ENCODE measurements around the gene LYRM4.
A peak's percentile ranks its signal among the peaks of the same experiment; 100 is the strongest.

Gene LYRM4

DNA sequence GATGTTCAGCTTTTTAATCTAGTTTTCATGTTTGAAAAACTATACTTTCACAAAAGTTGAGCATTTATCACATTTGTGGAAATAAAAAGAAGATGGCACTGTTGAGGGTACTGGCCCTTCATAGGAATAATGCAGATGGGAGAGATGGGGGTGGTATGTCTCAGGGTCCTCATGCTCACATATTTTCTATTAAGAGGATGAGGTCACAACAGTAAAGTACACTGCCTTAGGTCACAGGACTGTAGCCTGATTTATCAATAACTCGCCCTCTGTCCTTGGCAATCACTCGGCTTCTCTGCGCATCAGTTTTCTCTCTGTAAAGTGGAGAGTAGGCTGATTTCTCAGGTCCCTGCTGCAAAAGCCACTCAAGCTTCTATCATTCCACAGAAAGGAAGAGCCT lies 119.7 kb downstream of the LYRM4 start:
- no peak for TF ChIP-seq ZFX (IDR thresholded peaks at IDR 0.05; ENCODE audit: borderline replicate concordance)
- no peak overlapping the region for H3K27ac ChIP-seq

DNA sequence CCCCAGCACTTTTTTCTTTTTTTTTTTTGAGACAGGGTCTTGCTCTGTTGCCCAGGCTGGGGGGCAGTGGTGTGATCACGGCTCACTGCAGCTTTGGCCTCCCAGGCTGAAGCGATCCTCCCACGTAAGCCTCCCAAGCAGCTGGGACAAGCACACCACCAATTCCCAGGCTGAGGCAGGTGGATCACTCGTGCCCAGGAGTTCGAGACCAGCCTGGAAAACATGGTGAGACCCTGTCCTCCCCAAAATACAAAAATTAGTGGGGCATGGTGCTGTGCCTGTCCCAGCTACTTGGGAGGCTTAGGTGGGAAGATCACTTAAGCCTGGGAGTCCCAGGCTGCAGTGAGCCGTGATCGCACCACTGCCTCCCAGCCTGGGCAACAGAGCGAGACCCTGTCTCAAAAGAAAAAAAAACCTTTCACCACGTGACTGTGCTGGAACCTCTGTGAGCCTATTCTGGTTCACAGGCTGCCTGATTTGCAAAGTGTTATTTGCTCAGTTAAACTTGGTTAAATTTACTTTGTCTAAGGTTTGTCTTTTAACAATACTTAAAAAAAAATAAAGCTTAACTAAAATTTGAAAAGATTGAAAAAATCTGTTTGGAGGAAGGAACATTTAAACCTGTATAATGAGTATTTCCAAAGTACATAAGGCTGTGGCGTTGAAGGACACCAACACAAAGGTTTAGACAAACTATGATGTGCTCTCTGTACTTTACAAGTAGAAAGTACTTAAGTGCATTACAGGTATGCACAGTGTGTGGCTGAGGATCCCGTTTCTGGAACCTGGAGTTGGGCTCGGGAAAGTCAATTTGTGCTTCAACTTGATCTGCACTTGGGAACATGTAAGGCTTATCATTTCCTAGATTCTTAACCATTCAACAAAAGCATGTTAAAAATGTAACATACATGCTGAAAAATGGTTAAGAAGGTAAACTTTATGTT lies 120.7 kb downstream of the LYRM4 start:
- no peak overlapping the region for H3K27ac ChIP-seq
- TF ChIP-seq, protein P1, sequence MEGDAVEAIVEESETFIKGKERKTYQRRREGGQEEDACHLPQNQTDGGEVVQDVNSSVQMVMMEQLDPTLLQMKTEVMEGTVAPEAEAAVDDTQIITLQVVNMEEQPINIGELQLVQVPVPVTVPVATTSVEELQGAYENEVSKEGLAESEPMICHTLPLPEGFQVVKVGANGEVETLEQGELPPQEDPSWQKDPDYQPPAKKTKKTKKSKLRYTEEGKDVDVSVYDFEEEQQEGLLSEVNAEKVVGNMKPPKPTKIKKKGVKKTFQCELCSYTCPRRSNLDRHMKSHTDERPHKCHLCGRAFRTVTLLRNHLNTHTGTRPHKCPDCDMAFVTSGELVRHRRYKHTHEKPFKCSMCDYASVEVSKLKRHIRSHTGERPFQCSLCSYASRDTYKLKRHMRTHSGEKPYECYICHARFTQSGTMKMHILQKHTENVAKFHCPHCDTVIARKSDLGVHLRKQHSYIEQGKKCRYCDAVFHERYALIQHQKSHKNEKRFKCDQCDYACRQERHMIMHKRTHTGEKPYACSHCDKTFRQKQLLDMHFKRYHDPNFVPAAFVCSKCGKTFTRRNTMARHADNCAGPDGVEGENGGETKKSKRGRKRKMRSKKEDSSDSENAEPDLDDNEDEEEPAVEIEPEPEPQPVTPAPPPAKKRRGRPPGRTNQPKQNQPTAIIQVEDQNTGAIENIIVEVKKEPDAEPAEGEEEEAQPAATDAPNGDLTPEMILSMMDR (IDR thresholded peaks at IDR 0.05): no peak
- no peak for TF ChIP-seq ZFX (IDR thresholded peaks at IDR 0.05; ENCODE audit: borderline replicate concordance)

DNA sequence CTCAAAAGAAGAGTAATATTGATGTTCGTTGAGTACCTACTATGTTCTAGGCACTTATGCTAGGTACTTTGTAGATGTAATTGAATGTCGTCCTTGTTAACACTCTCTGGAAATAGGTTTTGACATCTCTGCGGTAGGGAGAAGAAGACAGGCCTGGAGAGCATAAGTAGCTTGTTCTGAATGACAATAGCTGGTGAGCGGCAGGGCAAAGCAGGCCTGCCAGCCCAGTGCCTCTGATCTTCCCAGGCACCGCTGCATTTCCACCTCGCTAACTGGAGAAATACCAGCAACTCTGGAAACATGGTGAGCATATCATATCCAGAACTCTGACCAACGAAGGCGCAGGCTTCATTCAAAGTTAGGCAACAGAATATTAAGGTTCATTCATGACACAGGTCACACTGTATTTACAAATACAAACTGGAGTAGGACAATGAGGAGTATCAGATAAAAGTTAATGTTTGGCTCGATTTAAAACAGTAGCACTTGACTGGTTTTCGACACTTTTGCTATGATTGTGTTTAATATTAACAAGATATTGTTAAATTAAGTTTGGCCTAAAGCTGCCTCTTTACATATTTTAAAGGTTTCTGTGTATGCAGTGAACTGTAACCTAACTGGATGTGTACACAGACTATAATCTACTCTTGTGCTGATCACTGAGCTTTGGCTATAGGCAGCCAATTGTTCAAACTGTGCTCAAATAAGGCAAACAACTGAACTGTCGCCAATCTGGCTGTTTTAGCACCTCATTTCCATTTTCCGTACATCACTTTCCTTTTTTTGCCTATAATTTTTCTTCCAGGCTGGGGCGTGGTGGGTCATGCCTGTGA lies 121.5 kb downstream of the LYRM4 start:
- no peak for TF ChIP-seq ZFX (IDR thresholded peaks at IDR 0.05; ENCODE audit: borderline replicate concordance)
- TF ChIP-seq, protein P1 (IDR thresholded peaks at IDR 0.05): no peak
- no peak overlapping the region for H3K27ac ChIP-seq

DNA sequence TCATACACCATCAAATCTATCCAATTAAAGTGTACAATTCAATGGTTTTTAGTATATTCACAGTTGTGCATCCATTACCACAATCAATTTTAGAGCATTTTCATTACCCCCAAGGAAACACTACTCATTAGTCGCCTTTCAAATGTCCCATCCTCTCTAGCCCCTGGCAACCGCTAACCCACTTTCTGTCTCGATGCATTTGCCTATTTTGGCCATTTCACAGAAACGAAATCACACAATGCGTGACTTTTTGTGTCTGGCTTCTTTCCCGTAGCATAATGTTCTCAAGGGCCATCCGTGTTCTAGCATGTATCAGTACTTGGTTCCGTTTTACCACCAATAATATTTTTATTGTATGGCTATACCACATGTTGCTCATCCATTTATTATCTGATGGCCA lies 123.9 kb downstream of the LYRM4 start:
- TF ChIP-seq, protein P1 (IDR thresholded peaks at IDR 0.05): no peak
- TF ChIP-seq ZFX (IDR thresholded peaks at IDR 0.05; ENCODE audit: borderline replicate concordance): no peak
- H3K27ac ChIP-seq: no peak overlapping the region

DNA sequence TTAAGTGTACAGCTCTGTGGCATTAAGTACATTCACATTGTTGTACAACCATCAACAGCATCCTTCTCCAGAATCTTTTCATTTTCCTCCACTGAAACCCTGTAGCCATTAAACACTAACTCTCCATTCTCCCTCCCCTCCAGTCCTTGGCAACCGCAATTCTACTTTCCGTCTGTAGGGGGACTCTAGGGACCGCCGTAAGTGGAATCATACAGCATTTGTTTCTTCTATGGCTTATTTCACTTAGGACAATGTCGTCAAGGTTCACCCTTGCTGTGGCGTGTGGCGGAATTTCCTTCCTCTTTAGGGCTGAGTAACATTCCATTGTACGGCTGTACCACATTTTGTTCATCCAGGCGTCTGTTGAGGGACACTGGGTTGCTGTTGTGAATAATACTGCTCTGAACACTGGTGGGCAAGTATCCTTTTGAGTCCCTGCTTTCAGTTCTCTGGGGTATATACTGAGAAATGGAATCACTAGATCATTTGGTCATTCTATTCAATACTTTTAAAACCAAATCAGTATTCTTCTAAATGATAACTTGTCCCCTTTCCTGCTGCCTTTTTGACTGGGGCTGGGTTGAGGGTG lies 124.9 kb downstream of the LYRM4 start:
- TF ChIP-seq, protein P1 (IDR thresholded peaks at IDR 0.05): peak; percentile 81
- no peak for TF ChIP-seq ZFX (IDR thresholded peaks at IDR 0.05; ENCODE audit: borderline replicate concordance)
- no peak overlapping the region for H3K27ac ChIP-seq

DNA sequence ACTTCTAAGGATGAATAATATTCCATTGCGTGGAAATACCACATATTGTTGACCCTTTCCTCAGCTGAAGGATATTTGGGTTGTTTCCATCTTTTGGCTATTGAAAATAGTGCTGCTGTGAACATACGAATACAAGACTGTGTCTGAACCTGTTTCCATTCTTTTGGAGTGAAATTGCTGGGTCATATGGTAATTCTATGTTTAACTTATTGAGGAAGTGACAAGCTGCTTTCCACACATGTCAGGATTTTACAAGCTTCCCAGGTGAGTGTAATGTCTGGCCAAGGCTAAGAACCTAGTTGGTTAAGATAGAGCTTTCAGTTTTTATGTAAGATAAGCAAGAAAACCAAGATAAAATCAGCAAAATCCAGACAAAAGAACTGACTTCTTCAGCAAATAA lies 126.8 kb downstream of the LYRM4 start:
- no peak overlapping the region for H3K27ac ChIP-seq
- TF ChIP-seq, protein P1 (IDR thresholded peaks at IDR 0.05): no peak
- no peak for TF ChIP-seq ZFX (IDR thresholded peaks at IDR 0.05; ENCODE audit: borderline replicate concordance)

DNA sequence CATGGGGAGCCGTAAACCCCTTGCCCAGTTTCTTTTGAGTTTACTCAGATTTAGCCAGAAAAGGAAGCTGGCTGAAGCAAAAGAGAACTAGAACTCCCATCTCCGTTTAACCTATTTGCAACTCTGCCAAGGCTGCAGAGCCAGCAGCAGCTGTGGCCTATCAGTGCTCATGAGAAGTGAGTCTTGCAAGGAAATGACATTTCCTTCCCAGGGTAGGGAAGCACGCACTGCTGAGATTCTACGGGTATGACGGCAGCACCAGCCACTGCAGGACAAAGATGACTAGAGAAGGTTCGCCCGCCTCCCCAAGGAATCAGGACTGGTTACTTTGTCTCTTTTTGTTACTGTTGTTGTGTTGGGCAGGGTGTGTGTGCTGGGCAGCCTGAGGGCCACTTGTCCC lies 128.0 kb downstream of the LYRM4 start:
- H3K27ac ChIP-seq: no peak overlapping the region
- TF ChIP-seq ZFX (IDR thresholded peaks at IDR 0.05; ENCODE audit: borderline replicate concordance): no peak
- TF ChIP-seq, protein P1 (IDR thresholded peaks at IDR 0.05): no peak
